HG02571 (cell line): Measurements from ENCODE around the gene SEC14L5.
"Not testable (repeated sequence)": the region's sequence is repeated elsewhere in the genome, so short reads cannot be mapped to it uniquely, and the experiment has no call there.

Experiments used
- ATAC-seq: cut with Tn5 transposase; IDR thresholded peaks from one replicate; pipeline ENCODE4 v1.9.1; 2021; ENCODE audit warnings: mild to moderate bottlenecking, moderate library complexity; ENCODE audit not compliant: unreplicated experiment

The SEC14L5 gene

DNA sequence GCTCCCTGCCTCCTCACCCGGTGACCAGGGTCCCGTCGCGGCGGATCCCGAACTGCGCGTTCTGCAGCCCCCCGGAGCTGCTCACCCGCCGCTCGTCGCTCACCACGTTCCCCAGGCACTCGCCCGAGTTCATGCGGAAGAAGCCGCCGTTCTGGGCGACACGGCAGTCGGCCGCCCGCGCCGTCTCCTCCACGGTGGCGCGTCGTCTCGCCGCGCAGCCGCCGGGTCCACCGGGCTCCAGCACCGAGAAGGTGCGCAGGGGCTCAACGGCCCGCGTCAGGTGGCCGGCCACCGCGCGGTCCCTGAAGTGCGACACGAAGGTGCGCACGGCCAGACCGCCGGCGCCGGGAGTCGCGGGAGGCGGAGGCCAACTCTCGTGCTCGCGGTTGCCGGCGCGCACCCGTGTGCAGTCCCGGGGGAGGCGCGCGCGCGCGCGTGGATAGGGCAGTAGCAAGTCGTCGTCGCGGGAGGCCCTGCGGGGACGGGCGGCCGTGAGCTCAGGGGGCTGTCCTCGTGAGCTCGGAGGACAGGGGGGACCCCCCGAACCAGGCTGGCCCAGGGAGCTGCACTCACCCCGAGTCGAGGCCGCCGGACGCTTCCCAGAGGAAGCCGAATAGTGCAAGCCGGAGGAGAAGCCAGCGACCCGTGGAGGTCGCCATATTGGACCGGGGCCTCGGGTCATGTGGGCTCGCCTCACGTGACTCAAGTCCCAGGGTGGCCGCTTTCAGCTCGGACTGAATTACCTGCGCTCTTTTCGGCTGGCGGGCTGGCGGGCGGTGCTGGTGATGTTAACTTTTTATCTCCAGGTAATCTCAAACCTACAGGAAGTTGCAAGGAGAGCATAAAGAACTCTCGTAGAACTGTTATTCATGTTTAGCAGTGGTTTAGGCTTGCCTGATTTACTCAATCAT lies 75.4 kb downstream of the SEC14L5 start, which contains the start of gene NAGPA:
Gene NAGPA, minus strand, starts transcription at position 680 of the 911 bp plus-strand sequence. Its CDS starts 21 bp downstream, at position 659.
- ATAC-seq = peak; percentile 68

DNA sequence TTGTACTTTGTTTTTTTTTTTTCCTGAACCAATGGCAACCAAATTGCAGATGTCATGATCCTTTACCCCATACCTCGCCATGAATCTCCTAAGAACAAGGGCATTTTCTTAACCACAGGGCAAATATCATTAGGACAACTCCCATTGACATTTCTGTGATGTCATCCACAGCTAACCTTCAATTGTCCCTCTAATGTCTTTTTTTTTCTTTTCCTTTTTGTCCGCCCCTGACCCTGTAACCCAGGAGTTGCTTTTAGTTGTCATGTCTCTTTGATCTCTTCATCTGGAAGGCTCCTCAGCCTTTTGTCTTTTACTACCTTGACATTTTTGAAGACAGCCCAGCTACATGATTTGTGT lies 76.0 kb downstream of the SEC14L5 start:
- no peak for ATAC-seq

DNA sequence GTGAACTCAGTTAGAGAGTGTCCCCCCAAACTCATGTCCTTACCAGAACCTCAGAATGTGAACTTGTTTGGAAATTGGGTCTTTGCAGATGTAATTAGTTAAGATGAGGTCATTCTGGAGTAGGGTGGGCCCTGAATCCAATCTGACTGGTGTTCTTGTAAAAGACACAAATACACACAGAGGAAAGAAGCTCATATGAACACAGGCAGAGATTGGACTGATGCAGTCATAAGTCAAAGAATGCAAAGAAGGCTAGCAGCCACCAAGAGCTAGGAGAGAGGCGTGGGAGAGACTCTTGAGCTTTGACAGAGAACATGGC lies 77.7 kb downstream of the SEC14L5 start:
- ATAC-seq = no peak

DNA sequence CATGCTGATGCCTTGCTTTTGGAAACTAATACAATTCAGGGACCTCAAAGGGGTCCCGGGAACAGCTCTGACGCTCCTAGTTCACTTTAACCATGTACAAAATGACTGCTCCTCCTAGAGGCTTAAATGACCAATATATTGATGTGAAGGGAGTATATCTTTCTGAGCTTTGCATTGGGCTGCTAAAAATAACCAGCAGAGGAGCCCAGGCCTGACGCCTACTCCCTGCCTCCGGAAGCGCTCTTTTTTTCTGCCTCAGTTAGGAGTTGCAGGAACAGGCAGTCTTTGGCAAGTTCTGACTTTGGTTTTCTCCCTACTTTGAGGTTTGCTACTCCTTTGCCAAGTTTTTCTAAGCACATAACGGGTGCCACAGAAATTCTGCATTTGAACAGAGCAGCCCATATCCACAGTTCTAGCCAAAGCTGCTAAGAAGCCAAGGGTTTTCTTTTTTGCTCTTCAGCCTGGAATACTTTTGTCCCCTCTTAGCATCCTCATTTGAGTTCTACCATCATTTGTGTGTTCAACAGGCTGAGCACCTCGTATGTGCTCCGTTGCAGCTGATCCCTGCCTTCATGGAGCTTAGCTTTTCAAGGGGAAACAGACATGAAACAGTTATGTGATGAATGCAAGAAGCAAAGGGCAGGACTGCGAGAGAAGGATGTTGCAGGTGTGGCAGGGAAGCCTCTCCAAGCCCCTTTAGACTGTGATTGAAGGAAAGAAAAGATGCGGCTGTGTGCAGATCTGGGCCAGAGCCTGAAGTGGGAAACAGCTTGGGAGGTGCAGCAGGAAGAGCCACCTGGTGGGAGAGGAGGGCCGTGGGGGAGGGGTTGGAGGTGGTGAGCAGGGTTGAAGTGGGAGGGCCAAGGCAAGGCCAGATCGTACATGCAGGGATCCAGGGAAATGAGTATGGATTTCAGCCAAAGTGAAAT lies 78.4 kb downstream of the SEC14L5 start:
- ATAC-seq = no peak

GRCh38 chr16:5040451-5040850 lies 82.3 kb downstream of the SEC14L5 start:
- no peak for ATAC-seq

DNA sequence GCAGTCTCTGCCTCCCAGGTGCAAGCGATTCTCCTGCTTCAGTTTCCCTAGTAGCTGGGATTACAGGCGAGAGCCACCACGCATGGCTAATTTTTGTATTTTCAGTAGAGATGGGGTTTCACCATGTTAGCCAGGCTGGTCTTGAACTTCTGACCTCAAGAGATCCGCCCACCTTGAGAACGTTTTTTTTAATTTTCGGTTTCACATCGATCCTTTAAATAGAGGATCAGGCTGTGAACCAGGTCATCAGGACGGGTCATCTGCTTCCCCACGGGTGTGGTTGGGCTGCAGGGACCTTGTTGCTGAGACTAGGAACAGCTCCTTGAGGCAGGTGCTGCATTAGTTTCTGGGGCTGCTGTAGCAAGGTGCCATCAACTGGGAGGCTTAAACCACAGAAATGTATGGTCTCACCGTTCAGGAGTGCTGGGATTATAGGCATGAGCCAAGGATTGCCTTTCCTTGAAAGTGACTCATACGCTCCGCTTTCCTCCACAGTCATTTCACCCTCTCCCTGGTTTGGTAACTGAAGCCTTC lies 83.5 kb downstream of the SEC14L5 start:
- ATAC-seq = no peak

GRCh38 chr16:5042574-5043171 lies 84.5 kb downstream of the SEC14L5 start:
- no peak for ATAC-seq

DNA sequence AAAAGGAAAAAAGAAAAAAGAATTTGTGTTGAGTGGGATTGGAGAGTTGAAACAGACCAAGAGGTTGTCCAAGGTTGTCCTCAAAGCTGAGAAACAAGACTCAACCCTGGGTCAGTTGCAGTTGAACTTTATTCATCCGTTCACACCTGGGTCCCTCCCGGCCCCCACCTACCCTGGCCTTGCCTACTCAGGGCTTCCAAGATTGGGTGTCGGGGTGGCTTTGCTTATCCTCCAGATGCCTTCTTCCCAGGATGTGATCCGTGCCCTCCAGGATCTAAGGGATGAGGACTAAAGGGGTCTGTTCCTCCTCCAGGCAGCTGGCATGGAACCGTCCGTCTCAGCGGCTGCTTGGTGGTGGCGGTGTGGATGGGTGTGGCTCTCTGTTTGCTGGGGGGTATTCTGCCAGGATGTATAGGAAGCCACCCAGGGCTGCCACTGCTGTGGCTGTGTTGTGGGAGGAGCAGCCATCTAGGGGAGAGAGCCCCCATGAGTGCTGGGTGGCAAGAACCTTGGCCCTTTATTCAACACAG lies 85.9 kb downstream of the SEC14L5 start:
- ATAC-seq = no peak

- not testable (repeated sequence) for ATAC-seq
Measured at GRCh38 chr16:5044581-5044980, 86.5 kb downstream of the SEC14L5 start.

DNA sequence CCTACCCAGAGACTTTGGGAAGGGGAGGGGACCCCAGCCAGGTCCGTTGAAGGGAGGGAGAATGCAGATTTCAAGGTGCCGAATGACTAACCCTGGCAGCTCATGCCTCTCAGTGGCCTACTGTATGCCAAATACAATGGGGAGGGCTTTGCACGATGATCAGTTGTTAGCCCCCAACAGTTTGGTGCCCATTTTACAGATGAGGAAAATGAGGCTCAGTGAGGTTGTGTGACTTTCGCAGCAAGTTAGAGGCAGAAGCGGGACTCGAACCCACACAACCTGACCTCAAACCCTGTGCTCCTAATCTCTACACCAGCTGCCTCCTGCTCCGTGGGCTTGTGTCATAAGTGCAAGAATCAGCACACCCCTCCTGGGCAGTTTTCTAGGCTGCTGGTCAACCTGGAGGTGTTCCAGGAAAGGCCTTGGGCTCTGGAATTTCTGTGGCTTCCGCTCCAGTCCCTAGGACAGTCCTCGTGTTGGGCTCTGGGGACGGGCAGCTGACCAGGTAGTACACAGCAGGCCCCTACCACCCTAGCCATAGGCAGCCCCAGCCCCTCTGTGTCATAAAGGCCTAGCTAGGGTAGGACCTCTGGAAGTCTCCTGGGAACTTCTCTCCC lies 87.5 kb downstream of the SEC14L5 start:
- ATAC-seq = no peak

DNA sequence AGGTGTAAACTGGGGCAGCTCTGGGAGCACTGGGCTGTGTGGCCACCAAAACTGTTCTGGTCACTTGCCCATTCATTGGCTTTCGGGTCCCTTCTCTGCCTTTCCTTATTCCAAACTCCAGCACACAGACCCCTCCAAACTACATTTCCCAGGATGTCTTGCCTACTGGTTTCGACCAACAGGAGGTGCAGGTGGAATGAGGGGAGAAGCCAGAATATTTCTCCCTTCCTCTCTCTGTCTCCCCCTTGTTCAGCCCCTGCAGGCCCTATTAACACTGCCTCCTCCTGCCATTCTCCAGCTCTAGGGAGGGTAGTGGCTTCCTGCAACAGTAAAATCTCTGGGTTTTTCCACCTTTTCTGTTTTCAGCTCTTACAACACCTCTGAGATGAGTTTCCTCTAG lies 88.8 kb downstream of the SEC14L5 start:
- no peak for ATAC-seq

DNA sequence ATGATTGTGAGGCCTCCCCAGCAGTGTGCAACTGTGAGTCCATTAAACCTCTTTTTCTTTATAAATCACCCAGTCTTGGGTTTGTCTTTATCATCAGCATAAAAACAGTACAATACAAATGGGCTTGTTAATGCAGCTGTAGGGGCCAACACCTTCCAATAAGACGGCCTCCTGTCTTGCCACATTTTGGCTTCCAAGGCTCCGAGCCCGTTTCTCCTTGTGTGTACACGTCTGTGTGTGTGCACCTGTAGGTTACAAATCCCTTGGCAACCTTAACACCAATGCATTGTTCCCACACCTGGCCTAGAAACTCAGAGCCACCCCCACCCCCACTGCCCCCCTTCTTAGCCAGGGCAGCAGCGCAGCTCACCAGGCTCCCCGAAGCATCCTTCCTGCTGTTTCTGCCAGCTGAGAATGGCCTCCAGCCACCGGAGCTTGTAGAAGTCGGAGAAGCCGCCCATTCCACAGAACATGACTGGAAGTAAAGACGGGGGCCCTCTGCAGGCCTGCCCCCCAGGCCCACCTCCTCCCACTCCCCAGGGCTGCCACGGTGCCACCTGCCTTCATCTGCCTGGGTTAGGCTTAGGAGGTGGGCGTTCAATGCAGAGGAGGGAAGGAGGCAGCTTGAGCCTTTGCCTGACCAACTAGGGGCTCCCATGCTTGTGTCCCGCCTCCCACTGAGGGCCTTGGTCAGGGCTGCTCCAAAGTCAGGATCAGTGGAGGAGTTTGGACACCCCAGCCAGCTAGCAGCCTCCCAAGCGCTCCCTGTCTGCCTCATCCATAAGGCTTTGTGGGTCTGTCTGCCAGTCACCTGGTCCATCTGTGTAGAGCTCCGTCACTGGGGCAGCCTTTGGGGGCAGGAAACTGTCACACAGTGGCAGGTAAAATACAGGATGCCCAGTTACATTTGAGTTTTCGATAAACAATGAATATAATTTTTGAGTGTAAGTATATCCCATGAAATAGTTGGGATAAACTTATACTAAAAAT lies 97.0 kb downstream of the SEC14L5 start:
- no peak for ATAC-seq

DNA sequence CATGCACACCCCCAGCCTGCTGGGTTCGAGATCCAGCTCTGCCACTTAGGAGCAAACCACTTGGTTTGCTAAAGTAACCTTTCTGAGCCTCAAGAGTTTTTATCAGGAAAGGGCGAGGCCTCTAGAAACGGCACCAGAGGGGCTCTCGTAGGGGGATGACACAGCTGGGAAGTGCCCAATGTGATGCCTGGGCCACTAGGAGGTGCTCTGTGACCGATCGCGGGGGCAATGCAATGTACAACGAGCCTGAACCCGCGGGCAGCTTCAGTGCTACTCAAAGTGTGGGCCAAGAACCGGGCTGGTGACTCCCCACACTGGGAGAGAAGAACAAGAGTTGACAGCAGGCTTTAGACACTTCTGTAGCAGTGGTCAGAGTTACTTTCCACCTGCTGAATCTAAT lies 98.2 kb downstream of the SEC14L5 start:
- ATAC-seq = no peak

- no peak for ATAC-seq
Measured at GRCh38 chr16:5058476-5058875, 100.3 kb downstream of the SEC14L5 start.

DNA sequence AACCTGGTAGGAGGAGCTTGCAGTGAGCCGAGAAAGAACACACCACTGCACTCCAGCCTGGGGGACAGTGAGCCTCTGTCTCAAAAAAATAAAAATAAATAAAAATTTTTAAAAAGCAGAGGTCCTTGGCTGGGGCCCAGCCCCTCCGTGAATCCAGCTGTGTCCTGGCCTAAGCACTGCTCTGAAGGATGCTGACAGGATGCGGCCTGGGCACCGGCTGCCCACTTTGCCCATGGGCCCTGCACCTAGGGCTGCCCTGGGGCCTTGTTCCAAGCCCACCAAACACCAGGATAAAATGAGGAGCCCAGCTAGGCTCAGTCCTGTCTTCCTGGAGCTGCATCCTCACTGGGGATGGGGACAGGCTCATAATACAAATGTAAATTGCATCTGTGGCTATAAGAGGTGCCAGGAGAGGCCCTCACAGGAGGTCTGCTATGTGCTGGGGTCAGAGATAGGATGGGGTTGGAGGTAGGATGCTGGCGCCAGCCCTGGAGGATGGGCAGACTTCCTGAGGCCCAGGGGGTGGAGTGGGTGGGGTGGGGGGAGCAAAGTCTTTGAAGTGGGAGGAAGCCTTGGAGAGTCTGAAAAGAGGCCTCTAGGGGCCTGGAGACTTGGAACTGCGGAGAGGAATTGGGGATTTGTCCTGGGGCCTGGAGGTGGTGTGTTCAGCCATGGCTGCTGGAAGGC lies 101.4 kb downstream of the SEC14L5 start:
- no peak for ATAC-seq

DNA sequence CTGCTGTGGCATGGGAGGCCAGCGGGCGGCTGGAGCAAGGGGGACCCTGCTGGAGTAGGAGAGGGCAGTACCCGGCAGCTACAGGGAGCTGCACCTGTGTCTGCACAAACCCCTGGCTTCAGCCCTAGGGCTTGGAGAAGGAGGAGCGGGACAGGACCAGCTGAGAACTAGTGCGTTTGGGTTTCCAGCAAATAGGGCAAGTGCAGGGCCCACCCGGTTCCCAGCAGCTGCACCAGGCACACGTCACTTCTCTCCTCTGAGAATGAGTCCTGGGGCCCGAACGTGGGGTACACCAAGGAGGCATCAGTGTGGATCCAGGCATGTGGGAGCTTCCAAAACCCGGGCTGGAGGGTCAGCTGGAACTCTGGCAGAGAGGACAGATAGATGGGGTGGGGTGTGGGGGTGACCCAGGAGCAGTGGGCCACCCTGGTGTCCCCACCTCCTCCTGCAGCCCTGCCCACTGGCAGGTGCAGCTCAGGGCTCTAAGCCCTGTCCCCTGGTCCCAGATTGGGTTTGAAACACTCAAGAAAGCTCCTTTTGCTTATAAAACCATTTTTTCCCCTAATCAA lies 102.0 kb downstream of the SEC14L5 start:
- no peak for ATAC-seq

GRCh38 chr16:5062051-5062450 lies 103.9 kb downstream of the SEC14L5 start:
- ATAC-seq = no peak
